Putamen (tissue), 1 donor: ENCODE results near the gene SAMD10.
"Not testable (repeated sequence)": the region's sequence is repeated elsewhere in the genome, so short reads cannot be mapped to it uniquely, and the experiment has no call there.

Source experiments
- DNase-seq: peaks from one replicate; pipeline ENCODE4 v3.0.0-alpha.2; 2016; ENCODE audit warnings: low spot score

The SAMD10 gene

GRCh38 chr20:63941282-63942081, 38.0 kb downstream of the SAMD10 start:
- DNase-seq, result no peak

GRCh38 chr20:63940472-63941266, 38.8 kb downstream of the SAMD10 start:
- DNase-seq, result no peak

- no peak for DNase-seq
These were observed 39.4 kb downstream of the SAMD10 start for GRCh38 chr20:63940071-63940471.

GRCh38 chr20:63939061-63939935, 40.1 kb downstream of the SAMD10 start:
- DNase-seq, result no peak

GRCh38 chr20:63937596-63937995, 41.8 kb downstream of the SAMD10 start:
- no peak for DNase-seq

- no peak for DNase-seq
These were observed 44.0 kb downstream of the SAMD10 start for GRCh38 chr20:63935447-63935846.

- no peak for DNase-seq
These were observed 45.0 kb downstream of the SAMD10 start for GRCh38 chr20:63934271-63935068.

GRCh38 chr20:63933646-63934045, 45.8 kb downstream of the SAMD10 start:
- DNase-seq, result no peak

- DNase-seq, result no peak
These were observed 46.8 kb downstream of the SAMD10 start for GRCh38 chr20:63932606-63933160.

- no peak for DNase-seq
These were observed 47.7 kb downstream of the SAMD10 start for GRCh38 chr20:63931735-63932134.

- no peak for DNase-seq
These were observed 48.4 kb downstream of the SAMD10 start for GRCh38 chr20:63930971-63931553.

- DNase-seq, result not testable (repeated sequence)
These were observed 50.0 kb downstream of the SAMD10 start for GRCh38 chr20:63929473-63929883.

- DNase-seq, result no peak
These were observed 50.4 kb downstream of the SAMD10 start for GRCh38 chr20:63929071-63929470.

GRCh38 chr20:63926298-63926697, 53.1 kb downstream of the SAMD10 start:
- DNase-seq, result no peak

GRCh38 chr20:63924241-63924640, 55.2 kb downstream of the SAMD10 start:
- DNase-seq, result no peak
